Measurements from ENCODE around the gene NEGR1. TPM values are rescaled to one million over a fixed set of nuclear protein-coding genes. Genes with fewer than 3 reads are reported as not detected.

The NEGR1 gene
- total and polyA plus RNA-seq, 7 donors, result 1.3 to 10.2 (median 2.2) TPM

- WGBS, 3 donors, result 68 to 85% (median 76%) methylated on average over 1 of the region's 1 CpG
- ATAC-seq (no peak), DNase-seq (no peak)
- Histone ChIP-seq H3K4me1 (no peaks in the 10 kb centered on the region), H3K27me3 (ENCODE audit: insufficient read depth in 3 of 3, low read length in 2 of 3) (no peaks in the 10 kb centered on the region), H3K27ac (no peak overlapping the region), H3K4me3 (no peak overlapping the region), H3K36me3 (ENCODE audit: insufficient read depth in 1 of 2, low read depth in 1 of 2) (no peaks in the 10 kb centered on the region), H3K9me3 (no peaks in the 10 kb centered on the region)
- TF ChIP-seq CTCF (IDR thresholded peaks at IDR 0.05), result no peak
- intact Hi-C loops (cut with DNase I), result no loop called here
Observed at GRCh38 chr1:71792264-71792663, 490.1 kb downstream of the NEGR1 start.

- Histone ChIP-seq H3K36me3 (ENCODE audit: insufficient read depth in 1 of 2, low read depth in 1 of 2) (no peaks in the 10 kb centered on the region), H3K9me3 (no peaks in the 10 kb centered on the region), H3K27ac (no peak overlapping the region), H3K4me3 (no peak overlapping the region), H3K4me1 (no peaks in the 10 kb centered on the region), H3K27me3 (ENCODE audit: insufficient read depth in 3 of 3, low read length in 2 of 3) (no peaks in the 10 kb centered on the region)
- DNase-seq, result no peak
- intact Hi-C loops (cut with DNase I), result no loop called here
- ATAC-seq, result no peak
- no peak for TF ChIP-seq CTCF (IDR thresholded peaks at IDR 0.05)
- 66 to 80% (median 69%) methylated on average over 1 of the region's 1 CpG for WGBS, 3 donors
Observed at GRCh38 chr1:71788113-71788512, 494.2 kb downstream of the NEGR1 start.

GRCh38 chr1:71787699-71788098 lies 494.6 kb downstream of the NEGR1 start:
- intact Hi-C loops (cut with DNase I), result no loop called here
- DNase-seq (no peak), ATAC-seq (no peak)
- Histone ChIP-seq H3K4me1 (no peaks in the 10 kb centered on the region), H3K27me3 (ENCODE audit: insufficient read depth in 3 of 3, low read length in 2 of 3) (no peaks in the 10 kb centered on the region), H3K4me3 (no peak overlapping the region), H3K9me3 (no peaks in the 10 kb centered on the region), H3K27ac (no peak overlapping the region), H3K36me3 (ENCODE audit: insufficient read depth in 1 of 2, low read depth in 1 of 2) (no peaks in the 10 kb centered on the region)
- TF ChIP-seq CTCF (IDR thresholded peaks at IDR 0.05), result no peak
- 35 to 43% (median 38%) methylated on average over 1 of the region's 1 CpG for WGBS, 3 donors

GRCh38 chr1:71786218-71786617 lies 496.1 kb downstream of the NEGR1 start:
- Histone ChIP-seq H3K4me3 (no peak overlapping the region), H3K9me3 (no peaks in the 10 kb centered on the region), H3K27me3 (ENCODE audit: insufficient read depth in 3 of 3, low read length in 2 of 3) (no peaks in the 10 kb centered on the region), H3K4me1 (no peaks in the 10 kb centered on the region), H3K27ac (no peak overlapping the region), H3K36me3 (ENCODE audit: insufficient read depth in 1 of 2, low read depth in 1 of 2) (no peaks in the 10 kb centered on the region)
- DNase-seq, result no peak
- intact Hi-C loops (cut with DNase I), result no loop called here
- 43 to 85% (median 77%) methylated on average over 1 of the region's 1 CpG for WGBS, 3 donors
- TF ChIP-seq CTCF (IDR thresholded peaks at IDR 0.05), result no peak
- no peak for ATAC-seq

GRCh38 chr1:71785450-71785849 lies 496.9 kb downstream of the NEGR1 start:
- Histone ChIP-seq H3K9me3 (no peaks in the 10 kb centered on the region), H3K36me3 (ENCODE audit: insufficient read depth in 1 of 2, low read depth in 1 of 2) (no peaks in the 10 kb centered on the region), H3K4me1 (no peaks in the 10 kb centered on the region), H3K4me3 (no peak overlapping the region), H3K27me3 (ENCODE audit: insufficient read depth in 3 of 3, low read length in 2 of 3) (no peaks in the 10 kb centered on the region), H3K27ac (no peak overlapping the region)
- DNase-seq, result no peak
- intact Hi-C loops (cut with DNase I), result no loop called here
- no peak for TF ChIP-seq CTCF (IDR thresholded peaks at IDR 0.05)
- no peak for ATAC-seq

Data from psoas muscle (tissue), 8 donors.